Trophoblast cell (in vitro differentiated cells and primary cell): ENCODE data around the gene KIRREL3.
"Not testable (repeated sequence)": the region's sequence is repeated elsewhere in the genome, so short reads cannot be mapped to it uniquely, and the experiment has no call there.

Source experiments
- DNase-seq, 2 donors: peaks; one replicate each; pipeline ENCODE4 v3.0.0-alpha.2; 2016
- H2AFZ ChIP-seq: 2 replicates; pipeline ENCODE4 v1.6.1; 2013; ENCODE audit warnings: low read length, moderate library complexity, mild to moderate bottlenecking; ENCODE audit not compliant: insufficient read depth, poor library complexity
- H2AK5ac ChIP-seq: 2 replicates; pipeline ENCODE4 v1.6.1; 2013; ENCODE audit warnings: mild to moderate bottlenecking, low read length
- H2BK120ac ChIP-seq: 2 replicates; pipeline ENCODE4 v1.6.1; 2013; ENCODE audit warnings: low read length, mild to moderate bottlenecking, moderate library complexity; ENCODE audit not compliant: insufficient read depth, poor library complexity
- H2BK12ac ChIP-seq: 2 replicates; pipeline ENCODE4 v1.6.1; 2013; ENCODE audit warnings: mild to moderate bottlenecking, low read length, moderate library complexity
- H2BK5ac ChIP-seq: 2 replicates; pipeline ENCODE4 v1.6.1; 2013; ENCODE audit warnings: low read length, low read depth, moderate library complexity, mild to moderate bottlenecking; ENCODE audit not compliant: poor library complexity
- H3K14ac ChIP-seq: 2 replicates; pipeline ENCODE4 v1.6.1; 2013; ENCODE audit warnings: mild to moderate bottlenecking, low read length
- H3K18ac ChIP-seq: 2 replicates; pipeline ENCODE4 v1.6.1; 2013; ENCODE audit warnings: mild to moderate bottlenecking, low read length
- H3K23ac ChIP-seq: 2 replicates; pipeline ENCODE4 v1.6.1; 2013; ENCODE audit warnings: low read length
- H3K27ac ChIP-seq: 2 replicates; pipeline ENCODE4 v1.5.1; 2013; ENCODE audit warnings: low read depth, mild to moderate bottlenecking, inconsistent platforms, low read length, moderate library complexity
- H3K27me3 ChIP-seq: 2 replicates; pipeline ENCODE4 v1.6.1; 2013; ENCODE audit warnings: inconsistent platforms, mild to moderate bottlenecking, low read length, moderate library complexity; ENCODE audit not compliant: insufficient read depth
- H3K36me3 ChIP-seq, 2 experiments: 1 replicate in 1 of 2; 2 replicates in 1 of 2; pipeline ENCODE4 v1.6.1; 2013; ENCODE audit warnings: low read length in 2 of 2, mild to moderate bottlenecking in 2 of 2, moderate library complexity in 1 of 2; ENCODE audit not compliant: insufficient read depth in 2 of 2, control insufficient read depth in 1 of 2
- H3K4ac ChIP-seq: 2 replicates; pipeline ENCODE4 v1.6.1; 2013; ENCODE audit warnings: low read depth, mild to moderate bottlenecking, low read length, moderate library complexity
- H3K4me1 ChIP-seq, 2 experiments: 1 replicate in 1 of 2; 2 replicates in 1 of 2; pipeline ENCODE4 v1.6.1; 2013; ENCODE audit warnings: low read length in 2 of 2, mild to moderate bottlenecking in 2 of 2, moderate library complexity in 1 of 2; ENCODE audit not compliant: insufficient read depth in 2 of 2, control insufficient read depth in 1 of 2
- H3K4me2 ChIP-seq: 2 replicates; pipeline ENCODE4 v1.6.1; 2013; ENCODE audit warnings: inconsistent platforms, mild to moderate bottlenecking, low read length, moderate library complexity
- H3K4me3 ChIP-seq: 2 replicates; pipeline ENCODE4 v1.5.1; 2013; ENCODE audit warnings: mild to moderate bottlenecking, low read depth, low read length, inconsistent platforms
- H3K79me1 ChIP-seq: one replicate; pipeline ENCODE4 v1.6.1; 2013; ENCODE audit warnings: low read length
- H3K79me2 ChIP-seq: 2 replicates; pipeline ENCODE4 v1.6.1; 2013; ENCODE audit warnings: low read length, mild to moderate bottlenecking; ENCODE audit not compliant: control insufficient read depth, insufficient read depth, poor library complexity
- H3K9ac ChIP-seq: 2 replicates; pipeline ENCODE4 v1.6.1; 2013; ENCODE audit warnings: mild to moderate bottlenecking, low read length
- H3K9me3 ChIP-seq: 2 replicates; pipeline ENCODE4 v1.6.1; 2013; ENCODE audit warnings: low read depth, mild to moderate bottlenecking, control low read depth, inconsistent platforms, low read length; ENCODE audit not compliant: insufficient read depth
- H4K12ac ChIP-seq: 2 replicates; pipeline ENCODE4 v1.6.1; 2013; ENCODE audit warnings: low read depth, mild to moderate bottlenecking, low read length, moderate library complexity
- H4K8ac ChIP-seq: 2 replicates; pipeline ENCODE4 v1.6.1; 2013; ENCODE audit warnings: low read depth, mild to moderate bottlenecking, low read length, moderate library complexity
- H4K91ac ChIP-seq: one replicate; pipeline ENCODE4 v1.6.1; 2013; ENCODE audit warnings: low read depth, mild to moderate bottlenecking, low read length, moderate library complexity
- WGBS: extraction: QIAGEN DNeasy Blood & Tissue Kit; methylation state at CpG from one replicate; pipeline ENCODE4 v1.1.7; 2013; ENCODE audit warnings: missing lambda C conversion rate; ENCODE audit not compliant: insufficient read length, insufficient coverage; ENCODE audit errors: extremely low coverage; 5-methylcytosine and 5-hydroxymethylcytosine counted together

Gene KIRREL3

DNA sequence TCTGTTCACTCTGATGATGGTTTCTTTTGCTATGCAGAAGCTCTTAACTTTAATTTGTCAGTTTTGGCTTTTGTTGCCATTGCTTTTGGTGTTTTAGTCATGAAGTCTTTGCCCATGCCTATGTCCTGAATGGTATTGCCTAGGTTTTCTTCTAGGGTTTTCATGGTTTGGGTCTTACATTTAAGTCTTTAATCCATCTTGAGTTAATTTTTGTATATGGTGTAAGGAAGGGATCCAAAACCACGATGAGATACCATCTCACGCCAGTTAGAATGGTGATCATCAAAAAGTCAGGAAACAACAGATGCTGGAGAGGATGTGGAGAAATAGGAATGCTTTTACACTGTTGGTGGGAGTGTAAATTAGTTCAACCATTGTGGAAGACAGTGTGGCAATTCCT is 48.0 kb downstream of the KIRREL3 start:
- H3K9me3 ChIP-seq, H3K79me1 ChIP-seq, H2BK120ac ChIP-seq, H3K27ac ChIP-seq, H4K8ac ChIP-seq, H3K4ac ChIP-seq, H3K23ac ChIP-seq, H2BK12ac ChIP-seq, H3K18ac ChIP-seq, H3K4me3 ChIP-seq, H3K4me2 ChIP-seq, H3K14ac ChIP-seq, H2AFZ ChIP-seq, H3K27me3 ChIP-seq, H2AK5ac ChIP-seq, H3K4me1 ChIP-seq, H3K36me3 ChIP-seq, H3K79me2 ChIP-seq, DNase-seq, H4K91ac ChIP-seq, H2BK5ac ChIP-seq, H4K12ac ChIP-seq, H3K9ac ChIP-seq: not testable (repeated sequence)
- WGBS: no CpG with 5 or more reads among the region's 2 CpGs

DNA sequence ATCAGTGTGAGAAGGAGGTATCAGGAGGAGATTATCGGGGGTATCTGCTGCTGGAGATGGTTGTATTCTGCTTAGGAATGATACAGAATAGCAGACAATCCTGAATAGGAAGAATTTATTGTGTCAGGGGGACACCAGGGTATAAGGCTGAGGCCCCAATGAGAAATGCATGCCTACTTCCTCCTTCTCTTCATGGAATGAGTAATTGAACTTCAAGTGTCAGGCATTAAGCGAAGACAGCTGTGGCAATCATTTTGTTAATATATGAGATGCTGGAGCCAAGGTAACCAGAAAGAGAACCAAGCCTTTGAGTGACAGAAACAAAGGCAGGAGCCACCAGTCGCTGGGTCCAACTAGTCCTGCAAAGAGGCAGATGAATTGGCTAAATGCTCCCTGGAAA is 49.1 kb downstream of the KIRREL3 start:
- H3K27me3 ChIP-seq: no peaks in the 10 kb centered on the region
- no peak overlapping the region for H3K14ac ChIP-seq
- H2AK5ac ChIP-seq: no peak overlapping the region
- H3K23ac ChIP-seq: no peak overlapping the region
- no peaks in the 10 kb centered on the region for H3K36me3 ChIP-seq
- H3K4me1 ChIP-seq: no peaks in the 10 kb centered on the region
- H2BK120ac ChIP-seq: no peak overlapping the region
- H2BK12ac ChIP-seq: no peak overlapping the region
- H4K8ac ChIP-seq: no peak overlapping the region
- no peak overlapping the region for H3K4me2 ChIP-seq
- no peak overlapping the region for H4K91ac ChIP-seq
- no CpG with 5 or more reads among the region's 3 CpGs for WGBS
- H3K27ac ChIP-seq: no peak overlapping the region
- no peaks in the 10 kb centered on the region for H3K79me2 ChIP-seq
- H2BK5ac ChIP-seq: no peak overlapping the region
- no peak overlapping the region for H4K12ac ChIP-seq
- H3K9me3 ChIP-seq: no peaks in the 10 kb centered on the region
- H2AFZ ChIP-seq: no peak overlapping the region
- H3K79me1 ChIP-seq: no peaks in the 10 kb centered on the region
- H3K9ac ChIP-seq: no peak overlapping the region
- no peak for DNase-seq
- H3K18ac ChIP-seq: no peak overlapping the region
- H3K4me3 ChIP-seq: no peak overlapping the region
- no peak overlapping the region for H3K4ac ChIP-seq

DNA sequence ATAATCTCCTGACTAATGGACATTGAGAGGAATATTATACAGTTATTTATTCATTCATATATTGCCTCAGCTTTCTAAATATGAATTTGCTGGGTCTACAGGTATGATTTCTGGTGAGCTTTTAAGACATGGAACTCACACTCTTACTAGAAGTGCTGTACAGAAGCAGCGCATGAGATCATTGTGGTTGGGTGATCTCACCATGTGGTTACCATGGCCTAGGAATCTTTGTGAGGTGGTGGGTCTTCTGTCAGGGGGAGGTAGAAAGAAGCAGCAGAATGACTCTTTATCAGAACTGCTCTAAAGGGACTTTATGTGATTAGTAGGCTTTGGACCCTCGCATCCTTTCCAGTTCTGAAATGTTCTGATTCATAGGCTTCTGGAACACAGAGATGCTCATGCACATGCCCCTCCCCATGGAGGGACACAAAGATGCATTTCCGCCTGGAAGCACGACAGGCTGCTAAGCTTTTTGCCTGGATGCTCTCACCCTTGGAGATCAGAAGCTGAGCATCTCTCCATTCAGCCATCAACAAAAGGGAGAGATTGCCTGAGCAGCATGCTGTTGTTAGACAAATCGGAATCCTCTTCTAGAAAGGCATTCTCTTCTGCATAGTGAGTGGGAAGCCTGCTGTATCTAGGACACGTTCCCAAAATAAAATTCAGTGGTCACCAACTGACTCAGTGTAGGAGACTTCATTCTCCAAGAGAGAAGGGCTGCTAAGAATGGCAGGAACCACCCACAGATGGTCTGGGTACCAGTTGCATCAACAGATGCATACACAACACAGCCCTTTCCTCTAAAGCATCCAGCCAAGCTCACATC is 51.3 kb downstream of the KIRREL3 start:
- no peak overlapping the region for H2BK12ac ChIP-seq
- H3K4me3 ChIP-seq: no peak overlapping the region
- no peak overlapping the region for H3K4ac ChIP-seq
- no peak overlapping the region for H3K4me2 ChIP-seq
- H3K36me3 ChIP-seq: no peaks in the 10 kb centered on the region
- no peak for DNase-seq
- H3K18ac ChIP-seq: no peak overlapping the region
- no peak overlapping the region for H2AK5ac ChIP-seq
- no peaks in the 10 kb centered on the region for H3K9me3 ChIP-seq
- no peaks in the 10 kb centered on the region for H3K79me2 ChIP-seq
- no peak overlapping the region for H4K8ac ChIP-seq
- WGBS: no CpG with 5 or more reads among the region's 6 CpGs
- no peak overlapping the region for H4K12ac ChIP-seq
- H3K4me1 ChIP-seq: no peaks in the 10 kb centered on the region
- no peaks in the 10 kb centered on the region for H3K79me1 ChIP-seq
- H3K9ac ChIP-seq: no peak overlapping the region
- H2BK120ac ChIP-seq: no peak overlapping the region
- H3K23ac ChIP-seq: no peak overlapping the region
- no peak overlapping the region for H2BK5ac ChIP-seq
- no peak overlapping the region for H3K14ac ChIP-seq
- H4K91ac ChIP-seq: no peak overlapping the region
- no peak overlapping the region for H3K27ac ChIP-seq
- H2AFZ ChIP-seq: no peak overlapping the region
- H3K27me3 ChIP-seq: peaks cover 2% of the 10 kb centered on the region

DNA sequence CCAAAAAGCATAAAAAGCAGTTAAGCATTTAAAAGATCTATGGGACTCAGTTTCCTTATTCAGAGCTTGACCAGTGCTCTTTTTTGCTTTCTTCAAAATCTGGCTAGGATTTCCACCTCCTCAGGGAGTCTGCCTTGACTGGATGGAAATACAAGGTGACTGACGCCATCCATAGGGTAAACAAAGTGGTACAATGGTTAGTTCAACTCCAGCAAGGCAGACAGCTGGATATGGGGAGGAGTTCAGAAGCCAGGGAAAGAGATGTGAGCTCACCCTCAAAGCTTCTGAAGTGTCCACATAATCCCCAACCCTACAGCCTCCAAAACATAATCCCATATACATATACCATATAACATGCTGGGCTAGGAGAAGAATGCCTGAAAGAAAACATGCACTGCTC is 52.0 kb downstream of the KIRREL3 start:
- Histone ChIP-seq H3K4ac (no peak overlapping the region), H3K14ac (no peak overlapping the region), H3K18ac (no peak overlapping the region), H2AK5ac (no peak overlapping the region), H2BK5ac (no peak overlapping the region), H3K23ac (no peak overlapping the region), H4K8ac (no peak overlapping the region), H3K79me2 (no peaks in the 10 kb centered on the region), H3K9ac (no peak overlapping the region), H3K9me3 (no peaks in the 10 kb centered on the region), H3K27me3 (peaks cover 2% of the 10 kb centered on the region), H3K4me1 (no peaks in the 10 kb centered on the region), H3K27ac (no peak overlapping the region), H2BK120ac (no peak overlapping the region), H4K91ac (no peak overlapping the region), H3K79me1 (no peaks in the 10 kb centered on the region), H3K4me3 (no peak overlapping the region), H3K4me2 (no peak overlapping the region), H2BK12ac (no peak overlapping the region), H4K12ac (no peak overlapping the region), H2AFZ (no peak overlapping the region), H3K36me3 (no peaks in the 10 kb centered on the region)
- no peak for DNase-seq
- no CpG with 5 or more reads among the region's 1 CpG for WGBS
